Ureter (tissue), 1 donor: ENCODE measurements around the gene FBXO27. TPM values are rescaled to one million over a fixed set of nuclear protein-coding genes. Genes with fewer than 3 reads are reported as not detected.
"Not testable (repeated sequence)": the region's sequence is repeated elsewhere in the genome, so short reads cannot be mapped to it uniquely, and the experiment has no call there.

Experiments used
- DNase-seq: peaks from one replicate; pipeline ENCODE4 v3.0.0-alpha.2; 2020; ENCODE audit warnings: low spot score
- total RNA-seq: library from RNA; stranded (reverse); gene quantifications from one replicate; pipeline ENCODE4 v1.2.4, GENCODE V29; 2023
- donor health status: DM: yes; HTN: yes; CAD: no.

The FBXO27 gene
- total RNA-seq, 1 donor from 2014 or later = 48.0 TPM

DNA sequence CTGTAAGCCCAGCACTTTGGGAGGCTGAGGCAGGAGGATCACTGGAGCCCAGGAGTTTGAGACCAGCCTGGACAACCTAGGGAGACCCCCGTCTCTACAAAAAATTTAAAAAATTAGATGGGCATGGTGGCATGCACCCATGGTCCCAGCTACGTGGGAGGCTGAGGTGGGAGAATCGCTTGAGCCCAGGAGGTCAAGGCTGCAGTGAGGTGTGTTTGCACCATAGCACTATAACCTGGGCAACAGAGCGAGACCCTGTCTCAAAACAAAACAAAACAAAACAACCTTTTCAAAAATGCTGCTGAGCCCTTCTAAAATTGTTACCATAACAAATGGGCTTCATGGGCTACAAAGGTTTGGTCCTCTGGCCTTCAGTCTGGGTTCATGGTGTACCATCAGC lies 43.7 kb downstream of the FBXO27 start:
- not testable (repeated sequence) for DNase-seq

DNA sequence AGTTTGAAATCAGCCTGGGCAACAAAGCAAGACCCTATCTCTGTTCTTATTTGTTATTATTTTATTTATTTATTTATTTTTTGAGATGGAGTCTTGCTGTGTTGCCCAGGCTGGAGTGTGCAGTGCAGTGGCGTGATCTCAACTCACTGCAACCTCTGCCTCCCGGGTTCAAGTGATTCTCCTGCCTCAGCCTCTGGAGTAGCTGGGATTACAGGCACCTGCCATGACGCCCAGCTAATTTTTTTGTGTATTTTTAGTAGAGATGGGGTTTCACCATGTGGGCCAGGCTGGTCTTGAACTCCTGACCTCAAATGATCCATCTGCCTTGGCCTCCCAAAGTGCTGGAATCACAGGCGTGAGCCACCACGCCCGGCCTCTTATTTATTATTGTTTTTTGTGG lies 44.6 kb downstream of the FBXO27 start:
- DNase-seq = not testable (repeated sequence)

DNA sequence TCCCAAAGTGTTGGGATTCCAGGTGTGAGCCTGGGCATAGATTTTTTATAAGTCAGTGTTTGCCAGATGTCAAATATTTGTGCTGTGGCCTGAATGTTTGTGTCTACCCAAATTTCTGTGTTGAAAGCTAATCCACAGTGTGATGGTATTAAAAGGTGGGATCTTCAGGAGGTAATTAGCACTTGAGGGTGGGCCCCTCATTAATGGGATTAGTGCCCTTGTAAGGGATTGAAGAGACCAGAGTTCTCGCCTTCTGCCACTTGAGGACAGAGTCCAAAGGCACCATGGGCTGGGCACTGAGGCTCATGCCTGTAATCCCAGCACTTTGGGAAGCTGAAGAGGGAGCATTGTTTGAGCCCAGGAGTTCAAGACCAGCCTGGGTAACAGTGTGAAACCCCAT lies 47.1 kb downstream of the FBXO27 start:
- DNase-seq = no peak

- DNase-seq = no peak
Measured at GRCh38 chr19:38980583-38981374, 51.6 kb downstream of the FBXO27 start.

GRCh38 chr19:38979812-38980211 lies 52.5 kb downstream of the FBXO27 start:
- no peak for DNase-seq

GRCh38 chr19:38978326-38978689 lies 54.0 kb downstream of the FBXO27 start:
- no peak for DNase-seq

- no peak for DNase-seq
Measured at GRCh38 chr19:38977445-38978325, 54.7 kb downstream of the FBXO27 start.

DNA sequence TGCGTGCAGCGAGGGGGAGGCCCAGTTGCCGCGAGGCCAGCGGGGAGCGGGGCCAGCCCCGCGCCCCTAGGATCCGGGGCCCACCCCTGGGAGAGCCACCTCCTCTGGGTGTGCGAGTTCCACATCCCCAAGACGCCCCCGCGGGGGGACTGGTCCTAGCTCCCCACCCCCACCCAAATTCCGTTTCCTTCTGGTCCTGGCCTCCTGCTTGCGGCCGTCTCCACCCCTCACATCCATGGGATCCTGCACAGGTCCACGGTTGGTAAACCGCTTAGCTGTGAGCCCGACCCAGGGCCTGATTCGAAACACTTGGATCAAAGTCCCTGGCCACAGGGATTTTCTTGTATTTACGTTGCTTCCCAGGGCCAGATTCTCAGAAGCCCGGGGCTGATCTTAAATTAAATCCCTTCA lies 56.5 kb downstream of the FBXO27 start:
- no peak for DNase-seq

DNA sequence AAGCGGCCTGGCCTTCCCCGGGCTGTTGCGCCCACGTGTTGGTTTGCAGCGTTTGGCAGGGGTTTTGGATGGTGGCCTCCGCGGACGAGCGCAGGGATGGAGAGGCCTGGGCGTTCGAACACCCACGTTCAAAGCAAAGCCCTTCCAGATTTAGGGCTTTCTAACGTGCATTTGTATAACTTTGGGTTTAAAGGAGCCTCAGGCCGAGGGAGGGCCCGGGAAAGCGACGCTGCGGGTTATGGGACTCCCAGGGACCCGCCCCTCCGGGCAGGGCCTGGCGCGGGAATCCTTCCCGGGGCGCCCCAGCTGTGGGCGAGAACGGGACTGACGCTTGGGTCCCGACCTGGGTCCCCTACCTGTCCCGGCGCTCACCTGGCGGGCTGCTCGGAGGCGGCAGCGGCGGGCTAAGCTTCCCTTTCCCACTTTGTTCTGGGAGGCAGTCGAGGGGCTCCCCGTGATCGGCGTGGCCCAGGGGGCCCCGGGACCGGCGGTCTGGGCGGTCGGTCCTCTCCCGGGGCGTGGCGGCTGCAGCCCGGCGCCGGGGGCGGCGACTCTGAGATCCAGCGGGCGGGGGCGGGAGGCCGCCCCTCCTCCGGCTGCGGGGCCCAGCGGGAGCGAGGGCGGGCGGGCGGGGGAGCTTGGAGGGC lies 57.0 kb downstream of the FBXO27 start, which contains the start of gene FBXO17:
Gene FBXO17, minus strand, starts transcription at position 529 of the 647 bp plus-strand sequence. CDS start 25,423 bp downstream, outside the sequence.
- DNase-seq = peak; percentile 52

DNA sequence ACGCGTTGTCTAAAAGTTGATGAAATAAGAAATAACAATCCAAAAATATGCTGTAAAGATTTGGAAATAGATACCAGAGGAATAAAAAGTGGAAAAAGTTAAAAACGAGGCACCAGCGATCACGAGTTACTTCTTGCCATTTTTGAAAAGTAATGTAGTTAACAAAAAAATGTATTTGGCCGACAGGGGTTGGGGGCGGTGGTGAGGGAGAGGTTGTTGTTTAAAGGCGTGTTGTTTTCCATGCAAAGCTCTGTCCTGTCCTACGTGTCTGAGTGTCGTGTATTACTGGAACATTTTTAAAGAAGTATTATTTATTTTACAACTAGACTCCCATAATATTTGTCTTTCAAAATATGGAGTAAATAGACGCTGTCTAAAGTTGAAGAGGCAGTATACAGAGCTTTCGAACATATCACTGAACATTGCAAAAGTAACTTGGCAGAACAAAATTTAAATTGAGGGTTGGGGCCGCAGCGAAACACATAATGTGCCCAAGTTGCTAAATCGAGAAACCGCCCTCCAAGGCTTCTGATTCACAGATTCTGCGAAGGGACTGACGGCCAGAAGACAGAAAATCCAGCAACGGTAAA lies 57.6 kb downstream of the FBXO27 start:
- DNase-seq = no peak

Other genes starting within 250 kb of the FBXO27 start
- gene LGALS7B, start 243.3 kb downstream of the FBXO27 start, total RNA-seq = not detected
- 9.2 TPM for gene LGALS4, start 219.6 kb downstream of the FBXO27 start, total RNA-seq
- 175 TPM for gene ECH1, start 200.8 kb downstream of the FBXO27 start, total RNA-seq
- gene HNRNPL, start 182.6 kb downstream of the FBXO27 start, total RNA-seq = 295 TPM
- 14.1 TPM for gene RINL, start 154.3 kb downstream of the FBXO27 start, total RNA-seq
- gene SIRT2, start 132.9 kb downstream of the FBXO27 start, total RNA-seq = 31.8 TPM
- 20.0 TPM for gene NFKBIB, start 132.6 kb downstream of the FBXO27 start, total RNA-seq
- 0.99 TPM for gene CCER2, start 120.4 kb downstream of the FBXO27 start, total RNA-seq
- gene SARS2, start 101.8 kb downstream of the FBXO27 start, total RNA-seq = 44.0 TPM
- gene MRPS12, start 101.6 kb downstream of the FBXO27 start, total RNA-seq = 43.0 TPM
- gene FBXO17, start 56.8 kb downstream of the FBXO27 start, total RNA-seq = 14.9 TPM
- gene ACP7, start 51.8 kb upstream of the FBXO27 start, total RNA-seq = 1.8 TPM
- gene PAK4, start 93.2 kb upstream of the FBXO27 start, total RNA-seq = 88.2 TPM
- 18.4 TPM for gene NCCRP1, start 164.4 kb upstream of the FBXO27 start, total RNA-seq
- gene SYCN, start 171.7 kb upstream of the FBXO27 start, total RNA-seq = not detected
- gene IFNL3, start 212.5 kb upstream of the FBXO27 start, total RNA-seq = not detected
- gene IFNL4, start 216.3 kb upstream of the FBXO27 start, total RNA-seq = not detected
- gene IFNL2, start 235.8 kb upstream of the FBXO27 start, total RNA-seq = not detected